Naive thymus-derived CD4-positive, alpha-beta T cell (primary cell): ENCODE results near the gene RALGPS1. TPM values are rescaled to one million over a fixed set of nuclear protein-coding genes. Genes with fewer than 3 reads are reported as not detected.
A peak's percentile ranks its signal among the peaks of the same experiment; 100 is the strongest.

ENCODE experiments used
- ATAC-seq: fragments of 150-1000 bp; cut with Tn5 transposase; 2 replicates; pipeline ENCODE4 v1.10.0; 2021; ENCODE audit warnings: mild to moderate bottlenecking, moderate library complexity
- CTCF ChIA-PET: fragments of 350-600 bp; sonication (Branson Sonifier 250); formaldehyde crosslinking; loops from one replicate; lab custom pipeline; 2021; ENCODE audit warnings: antibody characterized with exemption; lab: Charles Lee
- POLR2A ChIA-PET: fragments of 350-600 bp; sonication (Branson Sonifier 250); formaldehyde crosslinking; loops from one replicate; lab custom pipeline; 2021; ENCODE audit warnings: antibody characterized with exemption, inconsistent platforms; lab: Charles Lee
- DNase-seq, 9 donors: peaks; one replicate each; pipeline versions ENCODE4 v3.0.0 to v3.0.0-alpha.2; 2020 to 2022; ENCODE audit warnings: mixed read lengths in 1 of 9
- H3K27ac ChIP-seq: one replicate; pipeline ENCODE4 v1.7.0; 2013; ENCODE audit warnings: mild to moderate bottlenecking, low read depth, low read length, moderate library complexity
- H3K27me3 ChIP-seq, 2 donors: one replicate each; pipeline ENCODE4 v1.7.0; 2013; ENCODE audit warnings: low read length in 2 of 2, mild to moderate bottlenecking in 2 of 2, moderate library complexity in 2 of 2; ENCODE audit not compliant: control insufficient read depth in 2 of 2, insufficient read depth in 2 of 2
- H3K36me3 ChIP-seq, 3 experiments: 1 replicate in 2 of 3; 2 replicates in 1 of 3; pipeline ENCODE4 v1.7.0; 2013; ENCODE audit warnings: low read length in 3 of 3, mild to moderate bottlenecking in 3 of 3, moderate library complexity in 1 of 3; ENCODE audit not compliant: insufficient read depth in 3 of 3, control insufficient read depth in 2 of 3
- H3K4me1 ChIP-seq, 2 donors: one replicate each; pipeline ENCODE4 v1.7.0; 2013; ENCODE audit warnings: low read length in 2 of 2, mild to moderate bottlenecking in 2 of 2, moderate library complexity in 1 of 2; ENCODE audit not compliant: control insufficient read depth in 2 of 2, insufficient read depth in 2 of 2
- H3K4me3 ChIP-seq: 2 replicates; pipeline ENCODE4 v1.7.0; 2013; ENCODE audit warnings: mild to moderate bottlenecking, low read length
- H3K9me3 ChIP-seq, 3 experiments: 1 replicate in 2 of 3; 2 replicates in 1 of 3; pipeline ENCODE4 v1.7.0; 2013; ENCODE audit warnings: low read length in 3 of 3; ENCODE audit not compliant: control insufficient read depth in 2 of 3
- H3K27ac Mint-ChIP-seq, 9 donors: one replicate each; pipeline ENCODE4 v1.8.0; 2020 to 2022; ENCODE audit warnings: mixed read lengths in 9 of 9, mild to moderate bottlenecking in 8 of 9, moderate library complexity in 5 of 9, inconsistent platforms in 2 of 9
- H3K27me3 Mint-ChIP-seq, 5 donors: one replicate each; pipeline ENCODE4 v1.8.0; 2021 to 2022; ENCODE audit warnings: mixed read lengths in 5 of 5, mild to moderate bottlenecking in 1 of 5
- H3K36me3 Mint-ChIP-seq, 5 donors: one replicate each; pipeline ENCODE4 v1.8.0; 2020 to 2022; ENCODE audit warnings: mixed read lengths in 5 of 5, mild to moderate bottlenecking in 3 of 5, inconsistent platforms in 1 of 5
- H3K4me1 Mint-ChIP-seq, 7 donors: one replicate each; pipeline ENCODE4 v1.8.0; 2020 to 2022; ENCODE audit warnings: mixed read lengths in 7 of 7, mild to moderate bottlenecking in 3 of 7, inconsistent platforms in 1 of 7
- H3K4me3 Mint-ChIP-seq, 10 donors: one replicate each; pipeline ENCODE4 v1.8.0; 2020 to 2022; ENCODE audit warnings: mild to moderate bottlenecking in 10 of 10, mixed read lengths in 10 of 10, moderate library complexity in 6 of 10, inconsistent platforms in 2 of 10
- H3K9me3 Mint-ChIP-seq, 11 donors: one replicate each; pipeline ENCODE4 v1.8.0; 2020 to 2022; ENCODE audit warnings: mixed read lengths in 11 of 11, mild to moderate bottlenecking in 4 of 11, inconsistent platforms in 1 of 11, moderate library complexity in 1 of 11
- intact Hi-C, 2 donors: fragments of 100-400 bp; cut with micrococcal nuclease; formaldehyde crosslinking; loops; one replicate each; pipeline ENCODE4 v1.15.1; 2023
- polyA plus RNA-seq, 2 donors: library from polyadenylated mRNA; unstranded; fragments of 300-500 nt; fragmentation: Illumina TruSeq; gene quantifications; one replicate each; pipeline ENCODE4 v1.2.3, GENCODE V29; 2021
- total RNA-seq, 6 experiments: library from RNA in 5 of 6; stranded (reverse) in 5 of 6; gene quantifications; 1 replicate in 5 of 6; 2 replicates in 1 of 6; pipeline ENCODE4 v1.2.3 and lab custom pipeline; 2021 to 2026

The RALGPS1 gene
- total and polyA plus RNA-seq, 7 experiments from 2014 or later, result 1.0 to 8.3 (median 4.1) TPM

- peaks cover 0 to 9% (median 0%) of the 10 kb centered on the region in 7 donors for H3K4me1 Mint-ChIP-seq
- H3K4me3 Mint-ChIP-seq, result no peak overlapping the region
- ChIA-PET POLR2A (interaction anchor here (0.5 kb wide), 1 partner anchor 12 kb away, joined by 3 read pairs; no protein-coding TSS in a partner anchor), CTCF (no interaction called here)
- H3K27me3 Mint-ChIP-seq, result peaks cover 0 to 50% (median 4%) of the 10 kb centered on the region in 5 donors
- peaks cover 3 to 29% (median 19%) of the 10 kb centered on the region in 5 donors for H3K36me3 Mint-ChIP-seq
- H3K9me3 ChIP-seq, result no peaks in the 10 kb centered on the region
- no peak for ATAC-seq
- H3K36me3 ChIP-seq, result no peaks in the 10 kb centered on the region
- H3K4me3 ChIP-seq, result no peak overlapping the region
- H3K27me3 ChIP-seq, result no peaks in the 10 kb centered on the region
- H3K4me1 ChIP-seq, result no peaks in the 10 kb centered on the region
- no peak overlapping the region for H3K27ac ChIP-seq
- DNase-seq, result no peak
- no peak overlapping the region for H3K27ac Mint-ChIP-seq
- peaks cover 2 to 20% (median 9%) of the 10 kb centered on the region in 11 donors for H3K9me3 Mint-ChIP-seq
- intact Hi-C loops, result no loop called here
Observed at GRCh38 chr9:127075624-127076372, 161.2 kb downstream of the RALGPS1 start.

- H3K36me3 Mint-ChIP-seq, result peaks cover 3 to 21% (median 9%) of the 10 kb centered on the region in 5 donors
- Histone ChIP-seq H3K9me3 (no peaks in the 10 kb centered on the region), H3K36me3 (no peaks in the 10 kb centered on the region), H3K4me3 (no peak overlapping the region), H3K27ac (no peak overlapping the region), H3K27me3 (no peaks in the 10 kb centered on the region), H3K4me1 (no peaks in the 10 kb centered on the region)
- intact Hi-C loops, result no loop called here
- no peak overlapping the region for H3K27ac Mint-ChIP-seq
- peaks cover 0 to 9% (median 3%) of the 10 kb centered on the region in 11 donors for H3K9me3 Mint-ChIP-seq
- peaks cover 0 to 45% (median 4%) of the 10 kb centered on the region in 5 donors for H3K27me3 Mint-ChIP-seq
- CTCF ChIA-PET, result no interaction called here
- H3K4me3 Mint-ChIP-seq, result no peak overlapping the region
- DNase-seq (no peak), ATAC-seq (no peak)
- POLR2A ChIA-PET, result no interaction called here
- H3K4me1 Mint-ChIP-seq, result peaks cover 0 to 9% (median 0%) of the 10 kb centered on the region in 7 donors
Observed at GRCh38 chr9:127076860-127077643, 162.5 kb downstream of the RALGPS1 start.

GRCh38 chr9:127077644-127077946, 163.0 kb downstream of the RALGPS1 start:
- DNase-seq (no peak), ATAC-seq (no peak)
- H3K4me1 ChIP-seq, result no peaks in the 10 kb centered on the region
- H3K36me3 Mint-ChIP-seq, result peaks cover 0 to 16% (median 5%) of the 10 kb centered on the region in 5 donors
- no peaks in the 10 kb centered on the region for H3K27me3 ChIP-seq
- H3K27me3 Mint-ChIP-seq, result peaks cover 0 to 40% (median 4%) of the 10 kb centered on the region in 5 donors
- H3K4me3 ChIP-seq, result no peak overlapping the region
- H3K4me3 Mint-ChIP-seq, result no peak overlapping the region
- H3K4me1 Mint-ChIP-seq, result peaks cover 0 to 9% (median 0%) of the 10 kb centered on the region in 7 donors
- H3K9me3 ChIP-seq, result no peaks in the 10 kb centered on the region
- no peaks in the 10 kb centered on the region for H3K36me3 ChIP-seq
- no peak overlapping the region for H3K27ac Mint-ChIP-seq
- CTCF ChIA-PET, result no interaction called here
- H3K9me3 Mint-ChIP-seq, result peaks cover 0 to 4% (median 0%) of the 10 kb centered on the region in 11 donors
- POLR2A ChIA-PET, result no interaction called here
- no peak overlapping the region for H3K27ac ChIP-seq
- intact Hi-C loops, result no loop called here

GRCh38 chr9:127078336-127078735, 163.8 kb downstream of the RALGPS1 start:
- H3K4me3 ChIP-seq, result no peak overlapping the region
- H3K27me3 Mint-ChIP-seq, result peaks cover 0 to 40% (median 4%) of the 10 kb centered on the region in 5 donors
- no peaks in the 10 kb centered on the region for H3K9me3 ChIP-seq
- no peaks in the 10 kb centered on the region for H3K27me3 ChIP-seq
- H3K36me3 Mint-ChIP-seq, result peaks cover 0 to 12% (median under 1%) of the 10 kb centered on the region in 5 donors
- H3K27ac ChIP-seq, result no peak overlapping the region
- no peaks in the 10 kb centered on the region for H3K4me1 ChIP-seq
- no peaks in the 10 kb centered on the region for H3K36me3 ChIP-seq
- CTCF ChIA-PET, result no interaction called here
- no peaks in the 10 kb centered on the region for H3K9me3 Mint-ChIP-seq
- POLR2A ChIA-PET, result no interaction called here
- H3K4me3 Mint-ChIP-seq, result no peak overlapping the region
- peaks cover 0 to 9% (median 0%) of the 10 kb centered on the region in 7 donors for H3K4me1 Mint-ChIP-seq
- H3K27ac Mint-ChIP-seq, result no peak overlapping the region
- no peak for DNase-seq
- no peak for ATAC-seq
- intact Hi-C loops, result no loop called here

GRCh38 chr9:127078988-127079387, 164.4 kb downstream of the RALGPS1 start:
- H3K4me1 Mint-ChIP-seq, result peaks cover 0 to 9% (median 0%) of the 10 kb centered on the region in 7 donors
- no peaks in the 10 kb centered on the region for H3K4me1 ChIP-seq
- ATAC-seq (no peak), DNase-seq (no peak)
- ChIA-PET POLR2A (no interaction called here), CTCF (no interaction called here)
- peaks cover 0 to 12% (median 0%) of the 10 kb centered on the region in 5 donors for H3K36me3 Mint-ChIP-seq
- no peaks in the 10 kb centered on the region for H3K36me3 ChIP-seq
- no peaks in the 10 kb centered on the region for H3K9me3 ChIP-seq
- peak overlapping the region in 2 of 9 donors; percentile 17 to 38 for H3K27ac Mint-ChIP-seq
- H3K27ac ChIP-seq, result no peak overlapping the region
- no peak overlapping the region for H3K4me3 Mint-ChIP-seq
- no peaks in the 10 kb centered on the region for H3K27me3 ChIP-seq
- no peak overlapping the region for H3K4me3 ChIP-seq
- no peaks in the 10 kb centered on the region for H3K9me3 Mint-ChIP-seq
- intact Hi-C loops, result no loop called here
- H3K27me3 Mint-ChIP-seq, result peaks cover 0 to 39% (median 4%) of the 10 kb centered on the region in 5 donors

- H3K4me3 ChIP-seq, result no peak overlapping the region
- peaks cover 3 to 14% (median 4%) of the 10 kb centered on the region in 7 donors for H3K4me1 Mint-ChIP-seq
- ChIA-PET CTCF (no interaction called here), POLR2A (no interaction called here)
- peak overlapping the region in 1 of 9 donors; percentile 17 for H3K27ac Mint-ChIP-seq
- intact Hi-C loops, result no loop called here
- no peaks in the 10 kb centered on the region for H3K27me3 ChIP-seq
- no peak overlapping the region for H3K27ac ChIP-seq
- ATAC-seq (no peak), DNase-seq (no peak)
- H3K9me3 ChIP-seq, result no peaks in the 10 kb centered on the region
- peaks cover 0 to 12% (median 0%) of the 10 kb centered on the region in 5 donors for H3K36me3 Mint-ChIP-seq
- H3K4me1 ChIP-seq, result peaks cover 0 to 3% of the 10 kb centered on the region in 2 donors
- no peak overlapping the region for H3K4me3 Mint-ChIP-seq
- no peaks in the 10 kb centered on the region for H3K9me3 Mint-ChIP-seq
- H3K36me3 ChIP-seq, result no peaks in the 10 kb centered on the region
- H3K27me3 Mint-ChIP-seq, result peaks cover 0 to 35% (median 4%) of the 10 kb centered on the region in 5 donors
Observed at GRCh38 chr9:127079446-127080140, 165.0 kb downstream of the RALGPS1 start.
